SU-DHL-6 (cell line): ENCODE measurements around the gene PPL.

Source experiments
- H2AFZ ChIP-seq: fragments of 200-600 bp; sonication (generic); 2 replicates; pipeline ENCODE4 v1.6.1; 2014; ENCODE audit warnings: low read depth, mild to moderate bottlenecking, moderate library complexity, mixed read lengths, antibody characterized with exemption, low read length; ENCODE audit not compliant: severe bottlenecking
- H3F3A ChIP-seq: fragments of 200-600 bp; shearing (Covaris generic); 2 replicates; pipeline ENCODE4 v1.6.0; 2016; ENCODE audit warnings: antibody characterized with exemption, mild to moderate bottlenecking; ENCODE audit not compliant: insufficient read depth
- H3K27ac ChIP-seq: fragments of 200-600 bp; sonication (generic); 2 replicates; pipeline ENCODE4 v1.5.1; 2016; ENCODE audit warnings: low read depth, mild to moderate bottlenecking, low read length, moderate library complexity, mixed read lengths
- H3K27me3 ChIP-seq: fragments of 200-600 bp; sonication (generic), shearing (Covaris generic); 2 replicates; pipeline ENCODE4 v1.6.0; 2014; ENCODE audit warnings: mild to moderate bottlenecking, low read length
- H3K36me3 ChIP-seq: fragments of 200-600 bp; sonication (generic); 2 replicates; pipeline ENCODE4 v1.6.1; 2014; ENCODE audit warnings: mild to moderate bottlenecking, low read length, mixed read lengths
- H3K4me2 ChIP-seq: fragments of 300-600, 200-600 bp; shearing (Covaris generic), sonication (generic); 2 replicates; pipeline ENCODE4 v1.6.0; 2014; ENCODE audit warnings: low read length, low read depth, mild to moderate bottlenecking; ENCODE audit not compliant: poor library complexity, severe bottlenecking
- H3K4me3 ChIP-seq: fragments of 200-600 bp; sonication (generic); 2 replicates; pipeline ENCODE4 v1.5.1; 2014; ENCODE audit warnings: antibody characterized with exemption, low read length, mild to moderate bottlenecking, mixed read lengths; ENCODE audit not compliant: insufficient read depth, poor library complexity, severe bottlenecking
- H3K79me2 ChIP-seq: fragments of 200-600 bp; sonication (generic); 2 replicates; pipeline ENCODE4 v1.6.1; 2014; ENCODE audit warnings: mild to moderate bottlenecking, low read length, moderate library complexity; ENCODE audit not compliant: insufficient read depth
- H3K9ac ChIP-seq: fragments of 200-600 bp; sonication (generic); 2 replicates; pipeline ENCODE4 v1.7.0; 2014; ENCODE audit warnings: mild to moderate bottlenecking, low read length
- H3K9me2 ChIP-seq: fragments of 200-600 bp; sonication (generic); replicated peaks from 2 replicates; pipeline ENCODE4 v1.6.1; 2014; ENCODE audit warnings: low read length; ENCODE audit not compliant: insufficient read depth
- H3K9me3 ChIP-seq: fragments of 200-600 bp; sonication (generic); 2 replicates; pipeline ENCODE4 v1.6.1; 2014; ENCODE audit warnings: low read length, mixed read lengths; ENCODE audit not compliant: insufficient read depth
- H4K20me1 ChIP-seq: fragments of 200-600 bp; sonication (generic); 2 replicates; pipeline ENCODE4 v1.6.1; 2014; ENCODE audit warnings: low read depth, mild to moderate bottlenecking, antibody characterized with exemption, low read length, moderate library complexity, mixed read lengths
- CTCF ChIP-seq: fragments of 200-600 bp; sonication (generic); IDR thresholded peaks from one replicate; pipeline ENCODE4 v1.5.1; 2017; ENCODE audit warnings: antibody characterized with exemption, mild to moderate bottlenecking, low read length, moderate library complexity; ENCODE audit not compliant: insufficient read depth, poor library complexity, severe bottlenecking
- EZH2phosphoT487 ChIP-seq: fragments of 200-600 bp; sonication (generic), shearing (Covaris generic); conservative IDR thresholded peaks from 2 replicates; pipeline ENCODE4 v1.6.1; 2018; ENCODE audit warnings: mild to moderate bottlenecking, antibody characterized with exemption, low read length, moderate library complexity, mixed read lengths

PPL gene

GRCh38 chr16:4884972-4885874 lies 51.7 kb downstream of the PPL start:
- Histone ChIP-seq H3K36me3 (no peaks in the 10 kb centered on the region), H3K9me3 (no peaks in the 10 kb centered on the region)

GRCh38 chr16:4884209-4884608 lies 52.7 kb downstream of the PPL start:
- no peaks in the 10 kb centered on the region for H3K79me2 ChIP-seq
- H3K27me3 ChIP-seq = no peaks in the 10 kb centered on the region
- no peak overlapping the region for H3K27ac ChIP-seq
- no peak overlapping the region for H3K4me3 ChIP-seq
- H4K20me1 ChIP-seq = no peaks in the 10 kb centered on the region
- 0 out of 2 replicates have a peak, but pooled peaks cover 5% of the 10 kb centered on the region for H3K36me3 ChIP-seq
- no peaks in the 10 kb centered on the region for H3K9me2 ChIP-seq
- no peak overlapping the region for H2AFZ ChIP-seq
- H3K9me3 ChIP-seq = no peaks in the 10 kb centered on the region
- H3K9ac ChIP-seq = no peak overlapping the region
- H3K4me2 ChIP-seq = no peak overlapping the region
- H3F3A ChIP-seq = no peaks in the 10 kb centered on the region
- no peak for TF ChIP-seq EZH2phosphoT487
- no peak for TF ChIP-seq CTCF

More at GRCh38 chr16:4884972-4885874, 51.7 kb downstream of the PPL start:
- H4K20me1 ChIP-seq = no peaks in the 10 kb centered on the region
- no peaks in the 10 kb centered on the region for H3K27me3 ChIP-seq
- no peaks in the 10 kb centered on the region for H3K79me2 ChIP-seq
- H3F3A ChIP-seq = no peaks in the 10 kb centered on the region
- no peak overlapping the region for H3K27ac ChIP-seq
- H3K4me3 ChIP-seq = no peak overlapping the region
- no peak overlapping the region for H3K4me2 ChIP-seq
- H3K9ac ChIP-seq = no peak overlapping the region
- no peaks in the 10 kb centered on the region for H3K9me2 ChIP-seq
- H2AFZ ChIP-seq = no peak overlapping the region
- TF ChIP-seq CTCF = no peak

- Histone ChIP-seq H3K36me3 (0 out of 2 replicates have a peak, but pooled peaks cover 5% of the 10 kb centered on the region), H3K79me2 (no peaks in the 10 kb centered on the region), H3K27me3 (no peaks in the 10 kb centered on the region), H2AFZ (no peak overlapping the region), H3F3A (no peaks in the 10 kb centered on the region), H3K4me2 (no peak overlapping the region), H3K27ac (no peak overlapping the region), H3K9me2 (no peaks in the 10 kb centered on the region), H3K9me3 (no peaks in the 10 kb centered on the region), H3K9ac (no peak overlapping the region), H4K20me1 (no peaks in the 10 kb centered on the region), H3K4me3 (no peak overlapping the region)
- no peak for TF ChIP-seq CTCF
- TF ChIP-seq EZH2phosphoT487 = no peak
Measured at GRCh38 chr16:4883501-4883900, 53.4 kb downstream of the PPL start.
